GM10847 (cell line): ENCODE results near the gene CAMK2G.

ENCODE experiments used
- POLR2A ChIP-seq: IDR thresholded peaks from 2 replicates; pipeline ENCODE4 v1.6.1; 2011; ENCODE audit not compliant: insufficient read length; ENCODE audit errors: extremely low read depth

The CAMK2G gene

DNA sequence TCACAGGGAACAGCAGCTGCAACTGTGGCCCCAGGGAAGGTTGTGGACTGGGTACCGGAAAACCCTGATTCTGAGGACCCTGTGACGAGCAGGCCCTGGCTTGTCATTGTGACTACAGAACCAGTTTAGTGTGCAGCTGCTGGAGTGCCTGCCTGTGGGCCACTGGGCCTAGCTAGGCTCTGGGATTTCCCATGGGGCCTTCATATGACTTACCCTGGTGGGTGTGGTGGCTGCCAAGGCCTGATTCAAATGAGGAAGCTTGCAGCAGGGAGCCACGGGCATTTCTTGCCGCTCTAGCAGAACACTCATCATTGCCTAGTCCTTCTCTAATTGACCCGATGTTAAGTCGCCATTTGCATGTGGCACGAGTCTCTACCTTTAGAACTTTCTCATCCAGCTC is 14.7 kb upstream of the CAMK2G start:
- TF ChIP-seq POLR2A: no peak

DNA sequence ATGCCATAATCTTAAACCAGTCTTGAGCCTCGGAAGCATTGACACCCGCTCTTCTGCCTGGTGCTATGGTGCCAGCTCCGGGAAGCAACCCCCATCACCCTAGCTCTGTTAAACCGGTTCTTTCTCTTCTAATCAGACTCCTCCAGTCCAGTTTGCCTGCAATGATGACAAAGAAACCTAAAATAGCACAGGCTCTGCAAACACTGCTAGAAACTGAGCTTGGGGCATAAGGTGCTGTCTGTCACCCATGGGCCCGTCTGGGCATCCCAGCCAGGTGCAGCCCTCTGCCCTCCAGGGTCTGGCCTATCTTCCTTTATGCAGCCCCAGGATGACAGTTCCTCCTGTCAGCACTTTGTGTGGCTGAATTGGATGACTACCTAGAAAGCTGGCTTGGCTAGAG is 14.2 kb upstream of the CAMK2G start:
- TF ChIP-seq POLR2A: no peak

DNA sequence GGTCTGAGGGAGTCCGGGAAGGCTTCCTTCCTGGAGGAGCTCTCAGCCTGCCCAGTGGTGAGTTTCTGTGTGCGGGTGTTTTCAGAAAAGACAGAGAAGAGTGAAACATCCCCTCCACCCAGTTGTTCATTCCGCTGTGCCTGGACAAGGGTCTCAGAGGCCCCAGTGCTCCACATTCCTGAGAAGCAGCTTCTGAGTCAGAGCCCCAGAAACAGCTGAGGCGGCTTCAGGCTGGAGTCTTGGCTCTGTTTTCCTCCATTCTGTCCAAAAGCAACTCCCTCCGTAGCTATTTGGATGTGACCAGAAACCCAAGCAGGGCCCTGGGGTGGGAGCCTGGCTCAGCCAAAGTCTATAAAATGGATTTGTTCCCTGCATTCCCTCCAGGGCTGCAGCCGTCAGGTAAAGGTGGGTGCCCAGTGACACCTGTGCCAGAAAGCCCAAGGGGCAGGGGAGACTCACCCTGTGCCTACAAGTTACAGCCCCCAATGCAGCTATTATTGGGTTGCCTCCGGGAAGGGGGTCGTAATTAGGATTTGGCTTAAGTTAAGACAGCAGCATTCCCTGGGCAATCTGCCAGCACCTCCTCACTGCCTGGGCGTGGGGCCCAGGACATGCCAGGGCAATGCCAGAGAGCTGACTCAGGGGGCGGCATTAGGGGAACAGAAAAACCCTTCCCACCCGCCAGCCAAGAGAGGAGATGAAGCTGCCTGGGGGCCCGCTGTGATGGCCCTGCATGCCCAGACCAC is 13.1 kb upstream of the CAMK2G start:
- TF ChIP-seq POLR2A: no peak

DNA sequence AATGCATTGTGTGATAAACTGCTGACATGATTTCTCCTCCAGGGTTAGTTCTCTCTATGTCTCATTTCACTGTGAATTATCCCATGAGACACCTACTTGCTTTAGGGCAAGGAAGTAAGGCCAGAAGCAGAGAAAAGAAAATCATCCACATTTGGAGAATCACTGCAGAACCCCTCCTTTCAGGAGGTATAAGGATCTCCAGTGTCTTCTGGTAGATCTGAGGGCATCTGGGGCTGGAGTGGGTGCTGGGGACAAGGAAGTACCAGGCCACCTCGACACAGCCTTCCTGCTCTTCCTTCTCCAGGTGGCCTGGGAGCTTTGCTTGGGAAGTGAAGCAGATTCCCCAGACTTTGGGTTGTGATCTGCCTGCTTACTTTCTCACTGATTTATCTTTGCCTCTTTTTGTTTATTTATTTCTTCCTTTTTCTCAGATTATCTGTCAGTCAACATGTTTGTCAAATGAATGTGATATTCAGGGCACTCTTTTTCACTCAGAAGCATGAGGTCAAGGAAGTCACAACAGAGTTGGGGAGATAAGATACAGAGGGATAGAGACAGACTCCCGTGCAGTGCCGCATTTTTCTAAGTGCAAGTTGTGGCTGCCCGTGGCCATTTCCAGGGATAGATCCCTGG is 12.4 kb upstream of the CAMK2G start:
- no peak for TF ChIP-seq POLR2A

DNA sequence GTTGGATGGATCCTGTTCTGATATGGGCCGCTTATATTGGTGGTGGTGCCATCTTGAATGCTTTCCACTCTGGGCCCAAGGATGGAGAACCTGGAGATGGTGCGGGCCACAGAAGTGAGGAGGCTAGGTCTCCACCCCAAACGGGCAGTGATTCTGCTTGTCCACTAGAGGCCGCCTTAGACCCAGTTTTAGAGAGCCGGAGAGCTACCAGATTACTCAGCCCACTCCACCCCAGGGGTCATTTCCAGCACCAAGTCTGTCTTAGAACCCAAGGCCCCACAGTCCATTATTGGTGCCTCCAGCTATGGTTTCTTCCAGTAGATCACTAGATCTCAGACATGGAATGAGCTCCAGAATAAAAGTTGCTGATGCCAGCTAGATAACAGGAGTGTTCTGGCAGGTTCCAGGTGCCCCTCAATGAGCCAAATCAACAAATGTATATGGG is 11.8 kb upstream of the CAMK2G start:
- TF ChIP-seq POLR2A: no peak

DNA sequence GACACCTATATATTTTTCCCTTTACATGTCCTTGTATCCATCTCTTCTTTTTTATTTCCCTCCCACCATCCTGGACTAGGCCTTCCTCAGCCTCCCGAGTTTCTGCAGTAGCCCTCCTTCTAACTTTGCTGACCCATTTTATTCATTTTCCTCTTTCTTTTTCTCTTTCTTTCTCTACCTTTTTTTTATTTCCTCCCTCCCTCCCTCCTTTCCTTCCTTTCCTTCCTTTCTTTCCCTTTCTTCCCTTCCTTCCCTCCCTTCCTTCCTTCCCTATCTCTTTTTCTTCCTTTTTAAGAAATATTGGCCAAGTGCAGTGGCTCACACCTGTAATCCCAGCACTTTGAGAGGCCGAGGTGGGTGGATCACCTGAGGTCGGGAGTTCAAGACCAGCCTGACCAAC is 9.7 kb upstream of the CAMK2G start:
- TF ChIP-seq POLR2A: no peak

DNA sequence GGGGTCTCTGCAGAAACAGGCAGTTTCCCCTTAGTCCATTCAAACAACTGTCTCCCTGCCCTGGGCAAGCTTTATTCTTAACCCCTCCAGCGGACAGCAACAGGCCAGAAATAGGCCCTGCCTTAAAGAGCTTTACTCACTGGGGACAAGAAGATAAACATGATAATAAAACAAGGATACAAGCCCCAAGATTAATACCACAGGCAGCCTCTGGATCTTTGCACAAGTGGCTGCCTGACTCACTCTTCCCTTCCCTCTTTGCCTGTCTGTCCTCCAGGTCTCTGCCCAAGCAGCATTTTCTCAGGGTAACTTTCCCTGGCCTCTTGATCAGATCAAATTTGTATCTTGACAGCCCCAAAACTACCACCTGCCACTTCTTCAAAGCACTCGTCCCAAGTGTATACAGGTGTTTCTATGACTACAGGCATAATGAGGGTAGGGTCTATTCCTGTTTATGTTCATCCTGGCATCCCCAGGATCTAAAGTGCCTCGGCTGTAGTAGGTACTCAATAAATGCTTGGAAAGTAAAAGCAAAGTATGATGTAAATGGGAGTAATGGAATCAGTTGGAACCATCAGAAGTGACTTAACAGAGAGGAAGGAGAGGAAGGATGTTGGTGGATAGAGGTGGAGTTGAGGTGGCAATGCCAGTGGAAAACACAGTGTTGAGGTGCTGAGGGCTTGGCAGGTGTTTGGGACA is 7.0 kb upstream of the CAMK2G start:
- TF ChIP-seq POLR2A: no peak

DNA sequence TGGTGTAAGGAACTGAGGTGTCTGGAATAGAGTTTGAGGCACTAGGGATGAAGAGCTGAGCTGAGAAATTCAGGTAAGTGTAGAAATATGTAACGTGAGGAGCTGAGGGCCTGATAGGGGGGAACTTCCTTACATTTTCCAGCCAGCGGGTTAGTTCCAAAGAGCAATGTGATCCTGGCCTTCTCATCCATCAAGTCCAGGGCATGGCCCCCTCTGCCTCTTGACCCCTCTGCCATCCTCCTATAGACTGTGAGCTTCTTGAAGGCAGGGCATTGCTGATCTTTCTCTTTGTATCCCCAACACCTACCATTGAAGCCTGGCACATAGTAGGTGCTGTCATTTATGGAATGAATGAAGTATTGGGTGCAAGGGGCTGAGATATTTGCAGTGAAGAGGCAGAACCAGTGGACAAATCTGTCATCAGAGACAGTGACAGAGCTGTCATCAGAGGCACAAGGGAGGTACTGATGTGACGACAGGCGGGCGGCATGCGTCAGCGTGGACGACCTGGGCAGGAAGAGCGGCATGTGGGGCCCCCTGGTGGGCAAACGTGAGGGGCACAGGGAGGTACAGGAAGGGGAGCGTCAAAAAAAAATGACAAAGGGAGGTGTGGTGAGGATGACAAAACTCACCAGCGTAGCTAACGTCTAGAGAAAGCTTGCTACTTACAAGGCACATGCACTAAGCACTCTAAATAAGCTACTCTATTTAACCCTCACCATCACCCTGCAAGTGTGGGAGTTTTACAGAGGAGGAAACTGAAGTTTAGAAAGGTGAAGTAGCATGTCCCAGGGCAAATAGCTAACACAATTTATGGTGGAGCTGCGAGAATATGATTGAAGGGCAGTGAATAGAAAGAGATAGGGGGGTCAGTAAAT is 5.2 kb upstream of the CAMK2G start:
- TF ChIP-seq POLR2A: no peak

DNA sequence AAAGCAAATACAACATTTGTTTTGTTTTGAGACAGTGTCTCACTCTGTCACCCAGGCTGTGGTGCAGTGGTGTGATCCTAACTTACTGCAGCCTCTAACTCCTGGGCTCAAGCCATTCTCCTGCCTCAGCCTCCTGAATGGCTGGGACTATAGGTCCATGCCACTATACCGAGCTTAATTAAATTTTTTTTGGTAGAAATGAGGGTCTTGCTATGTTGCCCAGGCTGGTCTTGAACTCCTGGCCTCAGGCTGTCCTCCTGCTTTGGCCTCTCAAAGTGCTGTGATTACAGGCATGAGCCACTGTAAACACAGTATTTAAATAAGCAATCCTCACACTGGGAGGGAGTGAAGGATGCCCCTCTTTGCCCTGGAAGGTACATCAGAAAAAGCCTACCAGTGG is 4.0 kb upstream of the CAMK2G start:
- no peak for TF ChIP-seq POLR2A

DNA sequence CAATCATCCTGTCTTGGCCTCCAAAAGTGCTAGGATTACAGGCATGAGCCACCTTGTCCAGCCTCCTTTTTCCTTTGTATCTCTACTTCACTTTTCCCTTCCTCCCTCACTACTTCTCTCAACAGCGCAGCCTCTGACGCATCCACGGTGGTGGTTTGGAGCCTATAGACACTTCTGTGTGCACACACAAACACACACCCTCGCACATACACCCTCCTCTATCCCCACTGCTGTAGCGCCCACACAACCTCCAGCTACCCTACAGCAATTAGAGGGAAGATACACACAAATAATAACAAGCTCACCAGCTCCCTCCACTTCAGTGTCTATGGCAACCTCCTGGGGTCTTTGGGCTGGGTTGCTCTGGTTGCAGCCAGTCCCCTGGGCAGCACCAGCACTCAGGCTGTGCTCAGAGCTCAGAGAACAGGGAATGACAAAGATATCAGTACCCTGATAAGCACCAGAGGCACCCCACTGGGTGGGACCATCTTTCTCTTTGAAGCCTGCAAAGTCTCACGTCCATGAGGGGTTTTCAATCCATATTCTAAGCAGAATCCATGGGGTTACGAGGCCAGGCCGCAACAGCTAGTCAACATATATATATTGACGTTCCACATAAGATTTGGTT is 3.3 kb upstream of the CAMK2G start:
- no peak for TF ChIP-seq POLR2A

DNA sequence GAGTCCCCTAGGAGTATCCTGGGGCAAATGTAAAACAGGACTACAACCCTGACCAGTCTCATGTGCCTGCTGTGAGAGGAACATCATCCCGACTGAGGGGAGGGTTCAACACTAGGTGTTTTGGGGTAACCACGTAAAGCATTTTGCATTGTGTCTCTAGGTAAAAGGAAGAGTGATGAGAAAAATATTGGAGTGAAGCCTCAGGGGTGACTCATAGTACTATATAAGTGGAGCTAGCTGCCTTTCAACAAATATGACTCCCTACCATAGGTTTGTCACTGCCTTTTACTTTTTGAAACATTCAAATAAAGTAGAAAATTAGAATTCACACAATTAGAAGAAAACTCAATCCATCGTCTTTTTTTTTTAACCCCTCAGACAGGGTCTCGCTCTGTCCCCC is 2.6 kb upstream of the CAMK2G start:
- no peak for TF ChIP-seq POLR2A

DNA sequence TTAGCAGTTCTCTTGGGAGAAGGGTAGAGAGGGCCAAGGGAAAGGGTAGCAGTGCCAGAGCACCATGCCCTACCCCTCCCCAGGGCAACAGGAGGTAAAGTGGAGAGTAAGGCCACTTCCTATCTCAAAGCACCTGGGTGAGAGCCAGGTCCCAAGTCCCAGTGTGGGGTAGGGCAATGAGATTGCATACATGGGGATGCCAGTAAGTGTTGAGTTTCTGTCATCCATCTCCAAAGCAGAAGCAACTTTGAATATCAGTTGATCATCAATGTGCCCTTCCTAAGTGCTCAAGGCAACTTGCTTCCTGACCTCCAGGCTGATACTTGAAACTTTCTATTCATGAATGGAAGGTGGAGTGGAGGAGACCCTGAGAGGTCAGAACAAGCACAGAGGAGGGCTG is 2.2 kb upstream of the CAMK2G start:
- no peak for TF ChIP-seq POLR2A

DNA sequence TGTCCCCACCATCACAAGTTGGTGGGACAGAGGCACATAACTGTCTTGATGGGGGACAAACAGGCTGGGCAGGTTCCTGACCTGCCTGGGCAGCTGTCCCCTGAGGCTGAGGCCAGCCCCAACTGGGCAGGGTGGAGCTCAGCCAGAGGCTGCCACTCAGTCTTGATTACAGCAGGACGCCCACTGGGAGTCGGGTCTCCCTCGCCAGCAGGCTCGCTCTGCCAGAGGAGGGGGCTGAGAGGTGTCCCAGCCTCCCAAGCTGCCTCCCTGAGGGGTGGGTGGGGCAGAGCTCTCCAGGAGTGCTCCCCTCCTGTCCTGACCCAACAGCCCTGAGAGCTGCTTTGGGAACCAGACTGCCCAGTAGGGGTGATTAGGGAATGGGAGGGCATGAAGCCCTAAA is 1.8 kb upstream of the CAMK2G start:
- no peak for TF ChIP-seq POLR2A

DNA sequence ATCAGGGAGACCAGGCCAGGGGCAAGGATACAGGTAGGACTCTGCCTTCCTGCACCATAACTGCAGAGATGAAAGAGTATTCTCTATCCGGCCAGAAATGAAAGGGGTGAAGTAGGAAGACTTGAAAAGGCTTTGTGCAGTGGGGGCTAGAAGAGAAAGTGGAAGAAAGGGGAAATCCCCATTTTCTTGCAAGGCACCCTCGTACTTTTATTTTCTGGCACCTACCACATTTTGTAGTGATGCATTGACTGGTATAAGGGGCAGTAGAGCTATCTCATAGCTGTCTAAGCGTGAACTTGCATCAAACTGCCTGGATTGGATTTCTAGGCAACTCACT is 752 bp upstream of the CAMK2G start:
- no peak for TF ChIP-seq POLR2A

DNA sequence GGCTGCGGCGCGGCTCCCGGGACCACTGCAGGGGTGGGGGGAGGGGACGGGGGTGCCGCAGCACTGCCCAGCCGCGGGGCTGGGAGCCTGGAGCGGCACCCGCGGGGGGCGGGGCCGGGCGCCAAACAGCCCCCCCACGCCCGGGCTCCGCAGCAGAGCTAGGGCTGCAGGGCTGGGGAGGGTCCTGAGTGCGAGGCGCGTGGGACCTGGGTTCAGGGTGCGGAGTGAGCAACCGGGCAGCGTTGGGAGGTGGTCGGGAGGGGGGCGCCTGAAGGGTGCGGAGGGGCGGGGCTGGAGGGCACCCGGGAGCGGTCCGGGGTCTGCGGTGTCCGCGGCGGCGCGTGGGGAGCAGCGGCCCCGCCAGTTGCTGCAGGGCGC is 528 bp downstream of the CAMK2G start:
- TF ChIP-seq POLR2A: no peak
